ENCODE data around the gene PDK4. TPM values are rescaled to one million over a fixed set of nuclear protein-coding genes. Genes with fewer than 3 reads are reported as not detected.
A peak's percentile ranks its signal among the peaks of the same experiment; 100 is the strongest.

Gene PDK4
- total and polyA plus RNA-seq, 9 of the 15 experiments (the other 6 are each of a cell fraction or from before 2014, with no cell fraction given), result 0.03 to 0.24 (median 0.08) TPM; not detected in 2

DNA sequence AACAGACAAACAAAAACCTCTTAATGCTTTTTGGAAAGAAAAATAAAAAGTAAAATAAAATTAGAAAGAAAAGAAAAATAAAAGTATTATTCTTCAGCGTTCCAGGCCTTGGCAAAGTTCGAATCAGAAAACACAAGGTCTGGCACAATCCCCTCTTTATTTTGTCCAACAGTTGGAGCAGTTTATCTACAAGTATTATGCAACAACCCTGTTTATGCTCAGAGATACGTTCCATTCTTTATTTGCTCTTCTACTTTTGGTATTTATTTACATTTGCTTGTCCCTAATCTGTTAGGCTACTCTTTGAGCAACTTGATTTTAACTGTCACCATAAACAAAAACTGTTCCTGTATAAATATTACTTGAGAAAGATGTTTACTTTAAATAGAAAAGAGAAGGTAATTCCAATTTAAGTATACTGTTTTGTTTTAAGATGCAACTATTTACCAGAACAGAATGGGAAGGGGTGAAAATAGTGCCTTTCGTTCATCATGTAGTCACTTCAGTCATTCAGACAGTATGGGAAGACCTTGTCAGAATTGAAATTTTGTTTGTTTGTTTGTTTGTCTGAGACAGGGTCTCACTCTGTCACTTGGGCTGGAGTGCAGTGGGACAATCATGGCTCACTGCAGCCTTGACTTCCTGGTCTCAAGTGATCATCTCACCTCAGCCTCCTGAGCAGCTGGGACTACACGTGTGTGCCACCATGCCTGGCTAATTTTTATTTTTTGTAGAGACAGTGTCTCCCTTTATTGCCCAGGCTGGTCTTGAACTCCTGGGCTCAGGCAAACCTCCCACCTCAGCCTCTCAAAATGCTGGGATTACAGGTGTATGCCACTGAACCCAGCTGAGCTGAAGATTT is 5.7 kb downstream of the PDK4 start:
- Histone ChIP-seq H3K9ac (ENCODE audit: insufficient read depth in 1 of 2, low read depth in 2 of 2, low read length in 2 of 2) (no peak overlapping the region), H3K27ac (ENCODE audit: extremely low read depth, low read depth, low read length) (no peak overlapping the region), H2AFZ (ENCODE audit: low read depth, low read length) (no peak overlapping the region), H3K4me2 (ENCODE audit: insufficient read depth, low read length) (no peak overlapping the region), H4K20me1 (replicated peaks; ENCODE audit: control insufficient read depth, insufficient read depth, low read length) (no peaks in the 10 kb centered on the region), H3K9me3 (replicated peaks; ENCODE audit: control insufficient read depth, insufficient read depth, low read depth, low read length) (no peaks in the 10 kb centered on the region), H3K4me1 (replicated peaks in 1 of 2; ENCODE audit: control insufficient read depth in 2 of 2, insufficient read depth in 2 of 2, low read length in 2 of 2) (no peaks in the 10 kb centered on the region), H3K4me3 (no peak overlapping the region), H3K79me2 (ENCODE audit: control insufficient read depth, insufficient read depth, low read length) (no peaks in the 10 kb centered on the region), H3K9me1 (ENCODE audit: control insufficient read depth, insufficient read depth, low read length) (no peaks in the 10 kb centered on the region), H3K27me3 (ENCODE audit: control insufficient read depth in 2 of 2, insufficient read depth in 2 of 2, low read length in 2 of 2) (peaks cover 1 to 2% of the 10 kb centered on the region in 2 experiments; a peak in 4 of 5 replicates), H3K36me3 (ENCODE audit: control insufficient read depth, insufficient read depth, low read length) (no peaks in the 10 kb centered on the region)
- intact Hi-C loops (cut with micrococcal nuclease), result no loop called here
- TF ChIP-seq CEBPB (tag; IDR thresholded peaks at IDR 0.05), result peak; percentile 34
- TF ChIP-seq CEBPG (CRISPR knock-in tag; IDR thresholded peaks at IDR 0.05), result no peak
- TF ChIP-seq CEBPG (tag; conservative IDR thresholded peaks at IDR 0.05 in 1 of 2, IDR thresholded peaks at IDR 0.05 in 1 of 2), result peak in 1 of 2 experiments; percentile 47; a peak in 1 of 4 replicates
- no peak for TF ChIP-seq NFE2L1 (tag; IDR thresholded peaks at IDR 0.05; ENCODE audit: borderline replicate concordance, low read depth)
- FAIRE-seq (peak; percentile 26), ATAC-seq (no peak), DNase-seq (ENCODE audit: extremely low read depth in 1 of 4, low spot score in 3 of 4) (no peak)
- in situ Hi-C loops (cut with MboI), result no loop called here
- 0% methylated on average over 5 of the region's 5 CpGs for WGBS (ENCODE audit: insufficient coverage, low coverage, missing lambda C conversion rate)
- ChIA-PET POLR2A (no interaction called here), CTCF (ENCODE audit: low intra/inter-chr PET ratio) (no interaction called here)
- BruUV-seq (replicated peaks), result no TSS peak

GRCh38 chr7:95589766-95590165 is 6.5 kb downstream of the PDK4 start:
- POLR2A ChIA-PET, result no interaction called here
- WGBS (ENCODE audit: insufficient coverage, low coverage, missing lambda C conversion rate), result 5% methylated on average over 1 of the region's 1 CpG
- no peak for TF ChIP-seq PHF8 (IDR thresholded peaks at IDR 0.05; ENCODE audit: borderline replicate concordance, low read length)
- TF ChIP-seq GATA2 (CRISPR knock-in tag; IDR thresholded peaks at IDR 0.05), result no peak
- no peak for TF ChIP-seq ZNF282 (CRISPR knock-in tag; IDR thresholded peaks at IDR 0.05)
- TF ChIP-seq PPARD (CRISPR knock-in tag; IDR thresholded peaks at IDR 0.05), result no peak
- no peak for TF ChIP-seq SUPT5H (IDR thresholded peaks at IDR 0.05)
- no peak for TF ChIP-seq HMG20B (CRISPR knock-in tag; IDR thresholded peaks at IDR 0.05)
- TF ChIP-seq ZNF12 (CRISPR knock-in tag; IDR thresholded peaks at IDR 0.05), result no peak
- TF ChIP-seq ZNF3 (CRISPR knock-in tag; IDR thresholded peaks at IDR 0.05), result no peak
- no peak for TF ChIP-seq HSF4 (CRISPR knock-in tag; IDR thresholded peaks at IDR 0.05; ENCODE audit: borderline replicate concordance)
- TF ChIP-seq, protein P1, sequence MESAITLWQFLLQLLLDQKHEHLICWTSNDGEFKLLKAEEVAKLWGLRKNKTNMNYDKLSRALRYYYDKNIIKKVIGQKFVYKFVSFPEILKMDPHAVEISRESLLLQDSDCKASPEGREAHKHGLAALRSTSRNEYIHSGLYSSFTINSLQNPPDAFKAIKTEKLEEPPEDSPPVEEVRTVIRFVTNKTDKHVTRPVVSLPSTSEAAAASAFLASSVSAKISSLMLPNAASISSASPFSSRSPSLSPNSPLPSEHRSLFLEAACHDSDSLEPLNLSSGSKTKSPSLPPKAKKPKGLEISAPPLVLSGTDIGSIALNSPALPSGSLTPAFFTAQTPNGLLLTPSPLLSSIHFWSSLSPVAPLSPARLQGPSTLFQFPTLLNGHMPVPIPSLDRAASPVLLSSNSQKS (CRISPR knock-in tag; IDR thresholded peaks at IDR 0.05), result no peak
- no peak for TF ChIP-seq HDAC3 (IDR thresholded peaks at IDR 0.05; ENCODE audit: borderline replicate concordance, partially characterized antibody)
- TF ChIP-seq NCOR1 (IDR thresholded peaks at IDR 0.05), result no peak
- TF ChIP-seq BRD4 (IDR thresholded peaks at IDR 0.05), result no peak

More at GRCh38 chr7:95589766-95590165, 6.5 kb downstream of the PDK4 start:
- Histone ChIP-seq H3K27ac (ENCODE audit: extremely low read depth, low read depth, low read length) (no peak overlapping the region), H3K4me3 (no peak overlapping the region), H3K4me1 (replicated peaks in 1 of 2; ENCODE audit: control insufficient read depth in 2 of 2, insufficient read depth in 2 of 2, low read length in 2 of 2) (no peaks in the 10 kb centered on the region), H3K9me1 (ENCODE audit: control insufficient read depth, insufficient read depth, low read length) (no peaks in the 10 kb centered on the region), H3K4me2 (ENCODE audit: insufficient read depth, low read length) (no peak overlapping the region), H3K36me3 (ENCODE audit: control insufficient read depth, insufficient read depth, low read length) (no peaks in the 10 kb centered on the region), H3K79me2 (ENCODE audit: control insufficient read depth, insufficient read depth, low read length) (no peaks in the 10 kb centered on the region), H3K9ac (ENCODE audit: insufficient read depth in 1 of 2, low read depth in 2 of 2, low read length in 2 of 2) (no peak overlapping the region), H3K27me3 (ENCODE audit: control insufficient read depth in 2 of 2, insufficient read depth in 2 of 2, low read length in 2 of 2) (no peaks in the 10 kb centered on the region; a peak in 1 of 5 replicates), H4K20me1 (replicated peaks; ENCODE audit: control insufficient read depth, insufficient read depth, low read length) (no peaks in the 10 kb centered on the region), H2AFZ (ENCODE audit: low read depth, low read length) (no peak overlapping the region), H3K9me3 (replicated peaks; ENCODE audit: control insufficient read depth, insufficient read depth, low read depth, low read length) (no peaks in the 10 kb centered on the region)
- no peak for ATAC-seq
- intact Hi-C loops (cut with micrococcal nuclease) (no loop called here), in situ Hi-C loops (cut with MboI) (no loop called here)
- no TSS peak for BruUV-seq (replicated peaks)
- DNase-seq (ENCODE audit: extremely low read depth in 1 of 4, low spot score in 3 of 4), result no peak
- CTCF ChIA-PET (ENCODE audit: low intra/inter-chr PET ratio), result no interaction called here
- no peak for FAIRE-seq

Data from K562 (cell line).